Measurements from ENCODE around the gene NAT14.
"Not testable (repeated sequence)": the region's sequence is repeated elsewhere in the genome, so short reads cannot be mapped to it uniquely, and the experiment has no call there.

NAT14 gene

DNA sequence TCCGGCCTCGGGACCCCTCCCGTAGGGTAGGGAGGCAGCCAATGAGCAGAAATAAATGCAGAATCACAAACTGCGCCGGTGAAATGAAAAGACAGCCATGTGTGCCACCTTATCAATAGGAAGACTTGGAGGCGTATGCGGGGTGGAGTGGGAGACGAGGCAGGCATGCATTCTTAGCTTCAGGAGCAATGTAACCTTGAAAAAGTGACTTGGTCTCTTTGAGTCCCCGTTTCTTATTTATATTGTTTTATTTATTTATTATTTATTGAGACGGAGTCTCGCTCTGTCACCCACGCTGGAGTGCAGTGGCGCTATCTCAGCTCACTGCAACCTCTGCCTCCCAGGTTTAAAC is 19.2 kb downstream of the NAT14 start:
- DNase-seq: no peak

DNA sequence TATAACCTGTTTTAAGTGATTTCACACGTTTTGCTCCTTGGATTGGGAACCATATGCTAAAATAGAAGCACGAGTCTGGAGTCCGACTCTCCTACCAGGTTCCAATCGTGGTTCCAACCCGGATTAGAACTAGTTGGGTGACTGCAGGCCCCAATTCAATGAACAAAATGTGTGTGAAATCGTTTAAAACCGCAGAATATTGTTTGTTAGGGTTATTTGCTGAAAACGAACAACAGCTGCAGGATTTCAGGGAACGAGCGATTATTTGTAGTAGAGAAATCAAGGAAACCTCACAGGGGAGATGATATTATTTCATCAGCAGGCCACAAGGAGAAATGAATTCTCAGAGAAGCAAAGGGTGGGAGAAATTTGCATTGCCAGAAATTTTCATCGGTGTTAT is 20.0 kb downstream of the NAT14 start:
- no peak for DNase-seq

DNA sequence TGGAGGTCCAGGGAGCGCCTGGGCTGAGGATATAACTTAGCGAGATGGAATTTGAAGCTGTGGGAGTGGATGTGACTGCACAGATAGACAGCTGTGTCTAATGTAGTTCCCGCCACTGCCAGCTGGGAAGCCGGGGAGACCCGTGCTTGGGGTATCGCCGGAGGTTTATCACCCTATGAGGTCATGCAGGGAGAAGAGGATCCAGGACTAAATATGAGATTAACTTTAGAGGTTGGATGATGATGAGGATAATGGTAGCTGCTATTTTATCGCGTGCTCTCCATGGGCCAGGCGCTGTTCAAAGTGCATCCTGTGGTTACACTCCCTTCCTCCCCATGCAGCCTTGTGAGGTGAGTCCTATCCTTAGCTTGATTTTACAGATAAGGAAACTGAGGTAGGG is 23.1 kb downstream of the NAT14 start:
- no peak for DNase-seq

DNA sequence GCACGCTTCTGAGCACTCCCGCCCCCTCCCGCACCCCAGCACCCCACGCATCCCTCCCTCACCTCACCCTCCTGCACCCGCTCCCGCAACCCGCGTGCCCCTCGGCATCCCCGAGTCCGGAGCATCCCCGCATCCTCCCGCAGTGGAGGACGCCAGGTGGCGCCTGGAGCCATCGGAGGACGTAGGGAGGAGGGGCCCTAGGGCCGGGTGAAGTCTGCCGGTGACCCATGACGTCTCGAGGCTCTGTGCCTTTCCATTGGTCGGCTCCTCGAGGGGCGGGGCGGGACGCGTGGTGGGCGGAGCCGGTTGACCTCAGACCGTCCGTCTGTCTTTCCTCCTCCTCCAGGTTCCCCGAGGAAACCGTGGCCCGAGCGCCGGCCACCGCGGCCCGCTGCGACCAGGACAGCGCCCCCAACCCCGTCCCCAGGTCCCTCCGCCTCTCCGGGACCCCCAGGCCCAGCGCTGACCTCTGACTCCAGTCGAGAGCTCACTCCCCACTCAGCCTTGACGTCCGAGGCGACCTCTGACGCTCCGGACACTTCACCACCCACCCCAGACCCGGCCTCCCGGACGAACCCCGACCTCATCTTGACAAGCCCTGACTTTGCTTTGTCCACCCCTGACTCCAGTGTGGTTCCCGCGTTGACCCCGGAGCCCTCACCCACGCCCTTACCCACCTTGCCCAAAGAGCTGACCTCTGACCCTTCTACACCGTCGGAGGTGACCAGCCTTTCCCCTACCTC is 32.1 kb downstream of the NAT14 start:
- peak; percentile 93 for DNase-seq

GRCh38 chr19:55519451-55520311 is 34.7 kb downstream of the NAT14 start:
- peak; percentile 73 for DNase-seq

DNA sequence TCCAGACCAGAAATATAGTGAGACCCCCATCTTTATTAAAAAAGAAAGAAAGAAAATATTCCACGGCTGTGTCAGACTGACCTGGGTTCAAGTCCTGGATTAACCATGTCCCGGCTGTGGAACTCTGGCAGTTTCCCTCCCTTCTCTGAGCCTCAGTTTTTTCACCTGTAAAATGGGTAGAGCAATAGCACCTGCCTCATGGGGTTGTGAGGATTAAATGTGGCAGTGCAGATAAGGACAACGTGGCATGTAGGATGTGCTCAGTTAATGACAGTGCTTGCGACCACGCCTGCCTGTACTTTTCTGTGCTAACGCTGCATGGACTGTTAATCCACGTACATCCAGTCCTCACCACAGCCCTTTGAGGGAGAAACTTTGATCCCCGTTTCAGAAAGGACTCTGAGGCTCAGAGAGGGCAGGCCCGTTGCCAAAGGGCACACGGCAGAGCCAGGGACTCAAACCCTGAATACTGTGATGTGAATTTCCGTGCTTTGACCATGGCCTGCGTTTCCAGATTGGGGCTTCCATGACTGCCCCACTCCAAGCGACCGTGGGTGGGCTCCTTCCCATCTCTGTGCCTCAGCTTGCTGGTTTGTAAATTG is 35.8 kb downstream of the NAT14 start:
- no peak for DNase-seq

DNA sequence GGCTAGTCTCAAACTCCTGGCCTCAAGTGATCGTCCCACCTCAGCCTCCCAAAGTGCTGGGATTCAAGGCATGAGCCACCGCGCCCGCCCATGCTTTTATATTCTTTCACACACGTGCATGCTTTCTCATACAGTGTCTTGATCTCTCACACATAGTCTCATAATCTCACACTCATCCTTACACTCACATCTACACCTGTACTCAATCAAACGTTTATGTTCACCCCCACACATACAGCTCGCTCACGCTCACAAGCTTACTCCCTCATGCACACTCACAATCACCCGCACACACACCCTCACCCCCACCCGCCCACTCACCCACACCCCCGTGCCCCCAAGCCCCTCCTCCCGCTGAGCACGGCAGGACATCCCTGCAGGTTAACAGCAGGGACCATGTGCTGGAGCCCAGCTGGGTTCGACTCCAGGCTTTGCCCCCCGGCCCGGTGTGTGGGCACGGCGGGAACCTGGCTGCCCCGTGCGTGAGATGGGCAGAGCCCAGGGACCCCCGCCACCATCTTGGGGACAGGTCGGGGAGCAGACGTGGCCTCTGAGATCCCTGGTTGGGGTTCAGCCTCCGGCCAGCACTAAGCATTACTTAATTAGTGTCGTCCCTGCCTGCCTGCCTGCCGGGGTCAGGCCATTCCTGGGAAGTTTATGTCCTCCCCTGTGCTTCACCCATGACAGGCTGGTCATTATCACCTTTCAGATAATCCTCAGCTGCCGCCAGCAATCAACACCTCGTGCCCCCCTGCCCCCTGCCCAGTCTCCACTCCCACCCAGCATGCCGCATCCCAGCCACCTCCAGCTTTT is 40.5 kb downstream of the NAT14 start:
- DNase-seq: no peak

GRCh38 chr19:55526216-55527196 is 41.5 kb downstream of the NAT14 start:
- peak; percentile 20 for DNase-seq

GRCh38 chr19:55527197-55528029 is 42.4 kb downstream of the NAT14 start:
- no peak for DNase-seq

DNA sequence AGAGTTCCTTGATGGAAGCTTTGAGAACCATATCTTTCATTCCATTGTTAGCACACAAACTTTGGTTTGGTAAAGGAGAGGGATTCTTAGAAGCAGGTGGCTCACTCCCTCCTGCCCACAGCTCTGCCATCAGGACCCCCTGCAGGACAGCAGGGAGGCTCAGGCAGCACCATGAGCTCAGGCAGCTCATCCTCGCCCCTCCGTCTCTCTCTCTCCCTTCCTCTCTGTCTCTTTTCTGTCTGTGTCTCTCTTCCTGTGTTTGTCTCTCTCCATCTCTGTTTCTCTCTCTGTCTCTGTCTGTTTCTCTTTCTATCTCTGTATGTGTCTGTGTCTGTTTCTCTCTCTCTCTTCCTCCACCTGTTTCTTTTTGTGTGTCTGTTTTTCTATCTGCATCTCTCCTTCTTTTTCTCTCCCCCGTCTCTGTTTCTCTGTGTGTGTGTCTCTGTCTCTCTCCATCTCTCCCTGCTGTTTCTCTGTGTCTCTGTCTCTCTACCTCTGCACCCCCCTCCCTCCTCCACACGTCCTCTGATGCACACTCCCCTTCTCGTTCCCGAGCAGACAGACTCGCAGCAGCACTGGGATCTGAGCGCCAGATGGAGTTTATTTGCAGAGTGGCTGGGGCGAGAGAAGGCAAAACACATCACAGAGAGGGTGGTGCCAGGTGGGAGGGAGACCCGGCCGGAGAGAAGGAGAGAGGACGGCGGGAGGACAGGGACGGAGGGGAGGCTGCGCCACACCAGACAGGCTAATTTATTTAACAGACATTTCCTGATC is 43.2 kb downstream of the NAT14 start:
- DNase-seq: no peak

- DNase-seq: no peak
Measured at GRCh38 chr19:55529636-55530234, 44.7 kb downstream of the NAT14 start.

- no peak for DNase-seq
Measured at GRCh38 chr19:55530996-55531395, 46.0 kb downstream of the NAT14 start.

DNA sequence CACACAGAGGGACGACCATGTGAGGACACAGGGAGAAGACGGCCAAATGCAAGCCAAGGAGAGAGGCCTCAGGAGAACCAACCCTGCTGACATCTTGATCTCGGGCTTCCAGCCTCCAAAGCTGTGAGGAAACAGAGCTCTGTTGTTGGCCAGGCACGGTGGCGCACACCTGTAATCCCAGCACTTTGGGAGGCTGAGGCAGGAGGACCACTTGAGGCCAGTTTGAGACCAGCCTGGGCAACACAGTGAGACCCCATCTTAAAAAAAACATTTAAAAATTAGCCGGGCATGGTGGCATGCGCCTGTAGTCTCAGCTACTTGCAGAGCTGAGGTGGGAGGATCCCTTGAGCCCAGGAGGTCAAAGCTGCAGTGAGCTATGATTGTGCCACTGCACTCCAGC is 49.3 kb downstream of the NAT14 start:
- not testable (repeated sequence) for DNase-seq

DNA sequence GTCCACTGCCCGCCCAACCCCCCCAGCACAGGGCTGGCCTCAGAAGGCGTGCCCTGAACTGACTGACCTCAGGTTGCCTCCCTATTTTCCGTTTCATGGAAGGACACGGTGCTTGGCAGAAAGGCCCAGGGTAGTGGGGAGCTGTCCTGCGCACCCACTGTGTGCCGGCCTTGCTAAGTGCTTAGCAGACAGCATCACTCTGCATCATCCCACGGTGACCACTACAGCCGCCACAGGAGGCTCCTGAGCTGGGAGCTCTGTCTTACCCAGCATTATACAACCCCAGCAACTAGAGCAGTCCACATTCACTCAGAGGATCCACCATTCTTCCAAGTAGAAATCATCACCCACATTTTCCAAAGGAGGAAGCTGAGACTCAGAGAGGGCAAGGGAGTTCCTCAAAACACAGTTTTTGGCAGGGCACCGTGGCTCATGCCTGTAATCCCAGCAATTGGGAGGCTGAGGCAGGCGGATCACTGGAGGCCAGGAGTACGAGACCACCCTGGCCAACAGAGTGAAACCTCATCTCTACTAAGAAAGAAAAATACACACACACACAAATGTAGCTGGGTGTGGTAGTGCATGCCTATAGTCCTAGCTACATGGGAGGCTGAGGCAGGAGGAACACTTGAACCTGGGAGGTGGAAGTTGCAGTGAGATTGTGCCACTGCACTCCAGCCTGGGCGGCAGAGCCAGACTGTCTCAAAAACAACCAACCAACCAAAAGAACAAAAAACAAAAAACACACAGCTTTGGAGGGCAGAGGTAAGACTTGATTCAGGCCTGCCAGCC is 50.4 kb downstream of the NAT14 start:
- peak; percentile 52 for DNase-seq

- DNase-seq: no peak
Measured at GRCh38 chr19:55535965-55536350, 51.0 kb downstream of the NAT14 start.

- no peak for DNase-seq
Measured at GRCh38 chr19:55536366-55536765, 51.4 kb downstream of the NAT14 start.

Measured in inflammatory macrophage treated with lipopolysaccharide for 4 hours (primary cell).